Activated naive CD4-positive, alpha-beta T cell treated with anti-CD3 and anti-CD28 coated beads, Interleukin-2, amount 10 ng/mL, durations not matched to agents 5 hours and 36 hours (primary cell): Measurements from ENCODE around the gene GPN1. TPM values are rescaled to one million over a fixed set of nuclear protein-coding genes. Genes with fewer than 3 reads are reported as not detected.

ENCODE experiments used
- total RNA-seq, 2 experiments: library from RNA; stranded (reverse); gene quantifications; one replicate each; pipeline ENCODE4 v1.2.3, GENCODE V29; 2021

Gene GPN1
- total RNA-seq, result 10 to 100 TPM; 34.2 to 36.4 TPM

GRCh38 chr2:27628767-27629709 is at the start of gene GPN1, which contains the start of gene CCDC121:
TSS of gene GPN1 (plus strand) at chr2:27629050. CDS start at chr2:27629059, 9 bp downstream.
TSS of gene CCDC121 (minus strand) at chr2:27629012. CDS start at chr2:27627799, 1,213 bp downstream.

GRCh38 chr2:27582695-27583389 is 46.0 kb upstream of the GPN1 start, which contains the start of gene ZNF512:
TSS of gene ZNF512 (plus strand) at chr2:27583042. CDS start at chr2:27583113, 71 bp downstream.

GRCh38 chr2:27663285-27664153 is 34.7 kb downstream of the GPN1 start, which contains the start of the genes SLC4A1AP and SUPT7L:
TSS of gene SLC4A1AP (plus strand) at chr2:27663889. CDS start at chr2:27663915, 26 bp downstream.
TSS of gene SUPT7L (minus strand) at chr2:27663614. CDS start at chr2:27662192, 1,422 bp downstream.

Other genes with a start within 250 kb of the GPN1 start
- 10 to 100 TPM; 17.3 to 20.1 TPM for gene ZNF513, start 248.3 kb upstream of the GPN1 start, total RNA-seq
- gene PPM1G, start 219.5 kb upstream of the GPN1 start, total RNA-seq, result 10 to 100 TPM; 98.2 to 98.3 TPM
- 10 to 100 TPM; 74.0 to 74.8 TPM for gene NRBP1, start 200.4 kb upstream of the GPN1 start, total RNA-seq
- 1 to 10 TPM; 7.1 to 7.4 TPM for gene KRTCAP3, start 186.7 kb upstream of the GPN1 start, total RNA-seq
- gene IFT172, start 139.3 kb upstream of the GPN1 start, total RNA-seq, result 10 to 100 TPM; 10.4 to 11.1 TPM
- gene FNDC4, start 133.8 kb upstream of the GPN1 start, total RNA-seq, result under 1 TPM in 1 of 2 experiments, not detected in 1; 0.22 TPM
- gene GCKR, start 132.2 kb upstream of the GPN1 start, total RNA-seq, result not detected
- gene ZNF512, start 46.0 kb upstream of the GPN1 start, total RNA-seq, result 10 to 100 TPM; 40.6 to 40.8 TPM
- gene CCDC121, start within 50 bp of the GPN1 start, total RNA-seq, result 1 to 10 TPM; 1.1 to 1.4 TPM
- 10 to 100 TPM; 35.3 to 36.0 TPM for gene SUPT7L, start 34.6 kb downstream of the GPN1 start, total RNA-seq
- gene SLC4A1AP, start 34.8 kb downstream of the GPN1 start, total RNA-seq, result 10 to 100 TPM; 22.6 to 23.3 TPM
- gene MRPL33, start 142.7 kb downstream of the GPN1 start, total RNA-seq, result 10 to 100 TPM; 53.3 to 55.4 TPM